GM18867 (cell line): ENCODE data around the gene RTTN.
"Not testable (repeated sequence)": the region's sequence is repeated elsewhere in the genome, so short reads cannot be mapped to it uniquely, and the experiment has no call there.

Source experiments
- ATAC-seq: cut with Tn5 transposase; IDR thresholded peaks from one replicate; pipeline ENCODE4 v1.9.1; 2021; ENCODE audit warnings: mild to moderate bottlenecking, moderate library complexity; ENCODE audit not compliant: unreplicated experiment

Gene RTTN

GRCh38 chr18:69982417-69982816, 223.1 kb downstream of the RTTN start:
- no peak for ATAC-seq

GRCh38 chr18:69981948-69982347, 223.5 kb downstream of the RTTN start:
- peak; percentile 43 for ATAC-seq

- ATAC-seq, result no peak
These were observed 224.3 kb downstream of the RTTN start for GRCh38 chr18:69980982-69981804.

- no peak for ATAC-seq
These were observed 225.0 kb downstream of the RTTN start for GRCh38 chr18:69980509-69980908.

- peak; percentile 74 for ATAC-seq
These were observed 226.5 kb downstream of the RTTN start for GRCh38 chr18:69978732-69979715.

GRCh38 chr18:69975294-69975693, 230.2 kb downstream of the RTTN start:
- not testable (repeated sequence) for ATAC-seq

- ATAC-seq, result no peak
These were observed 231.1 kb downstream of the RTTN start for GRCh38 chr18:69974365-69974764.

GRCh38 chr18:69969491-69969890, 236.0 kb downstream of the RTTN start:
- no peak for ATAC-seq

GRCh38 chr18:69968039-69968438, 237.4 kb downstream of the RTTN start:
- no peak for ATAC-seq

GRCh38 chr18:69963196-69963595, 242.3 kb downstream of the RTTN start:
- no peak for ATAC-seq

- ATAC-seq, result no peak
These were observed 243.8 kb downstream of the RTTN start for GRCh38 chr18:69961718-69962117.

- peak; percentile 76 for ATAC-seq
These were observed 247.1 kb downstream of the RTTN start for GRCh38 chr18:69958422-69958821.

GRCh38 chr18:69957747-69958146, 247.7 kb downstream of the RTTN start:
- no peak for ATAC-seq

GRCh38 chr18:69956665-69957620, 248.5 kb downstream of the RTTN start:
- no peak for ATAC-seq

- ATAC-seq, result peak; percentile 30
These were observed 249.4 kb downstream of the RTTN start for GRCh38 chr18:69956057-69956456.

GRCh38 chr18:69954719-69955480, 250.6 kb downstream of the RTTN start:
- no peak for ATAC-seq

- ATAC-seq, result no peak
These were observed 252.3 kb downstream of the RTTN start for GRCh38 chr18:69953191-69953590.
